ENCODE results near the gene TFAP2A.
A peak's percentile ranks its signal among the peaks of the same experiment; 100 is the strongest.

Gene TFAP2A

DNA sequence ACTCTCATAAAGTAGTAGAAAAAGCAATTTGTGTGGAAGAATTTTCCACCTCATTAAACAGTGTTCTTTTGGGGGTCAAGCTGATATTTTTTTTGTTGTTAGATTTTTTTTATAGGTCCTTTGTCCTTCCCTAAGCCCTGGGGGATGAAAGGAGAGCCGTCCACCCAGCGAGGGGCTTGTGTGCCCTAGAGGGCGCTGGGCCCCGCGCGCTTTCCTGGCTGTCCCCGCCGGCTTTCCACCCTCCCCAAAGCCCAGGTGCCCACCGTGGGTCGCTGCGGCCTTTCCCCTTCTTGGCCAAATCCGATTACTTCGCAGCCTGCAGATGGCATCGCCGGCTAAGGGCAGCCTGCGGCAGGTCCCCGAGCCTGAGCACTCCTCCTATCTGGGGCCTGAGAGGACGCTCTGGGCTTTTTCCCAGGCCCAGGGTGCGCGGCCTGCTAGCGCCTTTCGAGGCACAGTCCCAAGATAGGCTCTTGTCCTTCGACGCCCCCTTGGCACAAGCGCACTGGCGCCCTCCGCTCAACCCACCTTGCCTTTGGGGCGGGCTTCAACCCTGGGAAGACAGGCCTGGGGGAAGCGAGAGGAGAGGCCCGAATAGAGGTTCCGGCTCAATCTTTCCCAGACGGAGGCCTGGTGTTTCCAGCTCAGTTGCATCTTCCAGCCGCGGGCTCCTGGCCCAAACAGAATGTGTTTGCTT lies 33.6 kb downstream of the TFAP2A start:
- TF ChIP-seq ZBTB8A (tag by site-specific recombination; IDR thresholded peaks at IDR 0.05): peak; percentile 68
- TF ChIP-seq, protein P1, sequence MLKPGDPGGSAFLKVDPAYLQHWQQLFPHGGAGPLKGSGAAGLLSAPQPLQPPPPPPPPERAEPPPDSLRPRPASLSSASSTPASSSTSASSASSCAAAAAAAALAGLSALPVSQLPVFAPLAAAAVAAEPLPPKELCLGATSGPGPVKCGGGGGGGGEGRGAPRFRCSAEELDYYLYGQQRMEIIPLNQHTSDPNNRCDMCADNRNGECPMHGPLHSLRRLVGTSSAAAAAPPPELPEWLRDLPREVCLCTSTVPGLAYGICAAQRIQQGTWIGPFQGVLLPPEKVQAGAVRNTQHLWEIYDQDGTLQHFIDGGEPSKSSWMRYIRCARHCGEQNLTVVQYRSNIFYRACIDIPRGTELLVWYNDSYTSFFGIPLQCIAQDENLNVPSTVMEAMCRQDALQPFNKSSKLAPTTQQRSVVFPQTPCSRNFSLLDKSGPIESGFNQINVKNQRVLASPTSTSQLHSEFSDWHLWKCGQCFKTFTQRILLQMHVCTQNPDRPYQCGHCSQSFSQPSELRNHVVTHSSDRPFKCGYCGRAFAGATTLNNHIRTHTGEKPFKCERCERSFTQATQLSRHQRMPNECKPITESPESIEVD (tag by site-specific recombination; IDR thresholded peaks at IDR 0.05): peak; percentile 61
- TF ChIP-seq FEZF1 (tag by site-specific recombination; IDR thresholded peaks at IDR 0.05): peak; percentile 61; the same call in 1 of the 2 replicates
- TF ChIP-seq ZNF341 (tag by site-specific recombination; IDR thresholded peaks at IDR 0.05; ENCODE audit: low read depth): peak; percentile 86
- TF ChIP-seq ZNF404 (tag by site-specific recombination; IDR thresholded peaks at IDR 0.05): no peak
- TF ChIP-seq, protein P2, sequence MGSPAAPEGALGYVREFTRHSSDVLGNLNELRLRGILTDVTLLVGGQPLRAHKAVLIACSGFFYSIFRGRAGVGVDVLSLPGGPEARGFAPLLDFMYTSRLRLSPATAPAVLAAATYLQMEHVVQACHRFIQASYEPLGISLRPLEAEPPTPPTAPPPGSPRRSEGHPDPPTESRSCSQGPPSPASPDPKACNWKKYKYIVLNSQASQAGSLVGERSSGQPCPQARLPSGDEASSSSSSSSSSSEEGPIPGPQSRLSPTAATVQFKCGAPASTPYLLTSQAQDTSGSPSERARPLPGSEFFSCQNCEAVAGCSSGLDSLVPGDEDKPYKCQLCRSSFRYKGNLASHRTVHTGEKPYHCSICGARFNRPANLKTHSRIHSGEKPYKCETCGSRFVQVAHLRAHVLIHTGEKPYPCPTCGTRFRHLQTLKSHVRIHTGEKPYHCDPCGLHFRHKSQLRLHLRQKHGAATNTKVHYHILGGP (tag by site-specific recombination; IDR thresholded peaks at IDR 0.05): no peak
- TF ChIP-seq ZNF174 (tag by site-specific recombination; IDR thresholded peaks at IDR 0.05): no peak
- TF ChIP-seq, protein P3, sequence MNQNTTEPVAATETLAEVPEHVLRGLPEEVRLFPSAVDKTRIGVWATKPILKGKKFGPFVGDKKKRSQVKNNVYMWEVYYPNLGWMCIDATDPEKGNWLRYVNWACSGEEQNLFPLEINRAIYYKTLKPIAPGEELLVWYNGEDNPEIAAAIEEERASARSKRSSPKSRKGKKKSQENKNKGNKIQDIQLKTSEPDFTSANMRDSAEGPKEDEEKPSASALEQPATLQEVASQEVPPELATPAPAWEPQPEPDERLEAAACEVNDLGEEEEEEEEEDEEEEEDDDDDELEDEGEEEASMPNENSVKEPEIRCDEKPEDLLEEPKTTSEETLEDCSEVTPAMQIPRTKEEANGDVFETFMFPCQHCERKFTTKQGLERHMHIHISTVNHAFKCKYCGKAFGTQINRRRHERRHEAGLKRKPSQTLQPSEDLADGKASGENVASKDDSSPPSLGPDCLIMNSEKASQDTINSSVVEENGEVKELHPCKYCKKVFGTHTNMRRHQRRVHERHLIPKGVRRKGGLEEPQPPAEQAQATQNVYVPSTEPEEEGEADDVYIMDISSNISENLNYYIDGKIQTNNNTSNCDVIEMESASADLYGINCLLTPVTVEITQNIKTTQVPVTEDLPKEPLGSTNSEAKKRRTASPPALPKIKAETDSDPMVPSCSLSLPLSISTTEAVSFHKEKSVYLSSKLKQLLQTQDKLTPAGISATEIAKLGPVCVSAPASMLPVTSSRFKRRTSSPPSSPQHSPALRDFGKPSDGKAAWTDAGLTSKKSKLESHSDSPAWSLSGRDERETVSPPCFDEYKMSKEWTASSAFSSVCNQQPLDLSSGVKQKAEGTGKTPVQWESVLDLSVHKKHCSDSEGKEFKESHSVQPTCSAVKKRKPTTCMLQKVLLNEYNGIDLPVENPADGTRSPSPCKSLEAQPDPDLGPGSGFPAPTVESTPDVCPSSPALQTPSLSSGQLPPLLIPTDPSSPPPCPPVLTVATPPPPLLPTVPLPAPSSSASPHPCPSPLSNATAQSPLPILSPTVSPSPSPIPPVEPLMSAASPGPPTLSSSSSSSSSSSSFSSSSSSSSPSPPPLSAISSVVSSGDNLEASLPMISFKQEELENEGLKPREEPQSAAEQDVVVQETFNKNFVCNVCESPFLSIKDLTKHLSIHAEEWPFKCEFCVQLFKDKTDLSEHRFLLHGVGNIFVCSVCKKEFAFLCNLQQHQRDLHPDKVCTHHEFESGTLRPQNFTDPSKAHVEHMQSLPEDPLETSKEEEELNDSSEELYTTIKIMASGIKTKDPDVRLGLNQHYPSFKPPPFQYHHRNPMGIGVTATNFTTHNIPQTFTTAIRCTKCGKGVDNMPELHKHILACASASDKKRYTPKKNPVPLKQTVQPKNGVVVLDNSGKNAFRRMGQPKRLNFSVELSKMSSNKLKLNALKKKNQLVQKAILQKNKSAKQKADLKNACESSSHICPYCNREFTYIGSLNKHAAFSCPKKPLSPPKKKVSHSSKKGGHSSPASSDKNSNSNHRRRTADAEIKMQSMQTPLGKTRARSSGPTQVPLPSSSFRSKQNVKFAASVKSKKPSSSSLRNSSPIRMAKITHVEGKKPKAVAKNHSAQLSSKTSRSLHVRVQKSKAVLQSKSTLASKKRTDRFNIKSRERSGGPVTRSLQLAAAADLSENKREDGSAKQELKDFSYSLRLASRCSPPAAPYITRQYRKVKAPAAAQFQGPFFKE (tag by site-specific recombination; IDR thresholded peaks at IDR 0.05; ENCODE audit: borderline replicate concordance): no peak
- no peak for TF ChIP-seq MYNN (tag by site-specific recombination; IDR thresholded peaks at IDR 0.05; ENCODE audit: borderline replicate concordance)
- peak; percentile 65; the same call in 1 of the 2 replicates for TF ChIP-seq ZNF423 (tag by site-specific recombination; IDR thresholded peaks at IDR 0.05)
- Histone ChIP-seq H3K4me1 (ENCODE audit: control insufficient read depth, insufficient read depth, low read length) (no peaks in the 10 kb centered on the region), H3K4me3 (ENCODE audit: low read depth, low read length) (no peak overlapping the region), H3K36me3 (ENCODE audit: control insufficient read depth in 2 of 2, insufficient read depth in 1 of 2, low read length in 2 of 2) (no peaks in the 10 kb centered on the region), H3K9me3 (ENCODE audit: control insufficient read depth, insufficient read depth, low read depth, low read length) (no peaks in the 10 kb centered on the region), H3K27ac (ENCODE audit: extremely low read depth, low read depth, low read length) (no peak overlapping the region)
- ChIA-PET POLR2A (no interaction called here), CTCF (interaction anchor here (0.6 to 1.1 kb wide), 2 partner anchors 15 to 839 kb away, joined by 3 read pairs; no protein-coding TSS in a partner anchor)

DNA sequence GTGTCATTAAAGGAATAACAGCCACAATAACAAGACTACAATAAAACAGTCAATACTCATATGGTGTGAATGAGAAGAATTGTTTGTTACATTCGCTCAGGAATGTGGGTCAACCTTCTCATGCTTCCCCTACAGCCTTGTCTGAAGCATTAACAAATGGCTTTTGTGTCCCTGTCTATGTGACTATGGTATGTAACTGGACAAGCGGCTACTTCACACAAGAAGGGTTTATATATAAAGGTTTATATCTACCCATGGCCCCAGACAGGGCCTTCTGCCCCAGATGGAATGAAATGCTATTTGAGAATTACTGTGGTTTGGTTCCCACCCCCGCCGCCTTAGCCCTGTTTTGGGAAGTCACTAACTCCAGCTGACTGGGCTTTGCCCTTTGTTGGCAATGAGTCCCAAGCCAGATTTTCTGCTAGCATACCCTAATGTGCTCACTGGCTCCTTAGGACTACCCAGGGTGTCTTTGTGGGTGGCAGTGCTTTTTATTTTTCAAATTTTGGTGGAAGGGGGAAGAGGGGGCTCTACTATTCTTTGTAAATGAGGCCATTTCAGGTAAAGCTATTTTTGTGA lies 39.4 kb downstream of the TFAP2A start:
- no peaks in the 10 kb centered on the region for H3K4me1 ChIP-seq (ENCODE audit: control insufficient read depth, insufficient read depth, low read length)
- ChIA-PET CTCF (no interaction called here), POLR2A (no interaction called here)
- H3K9me3 ChIP-seq (ENCODE audit: control insufficient read depth, insufficient read depth, low read depth, low read length): no peaks in the 10 kb centered on the region
- no peak overlapping the region for H3K27ac ChIP-seq (ENCODE audit: extremely low read depth, low read depth, low read length)
- H3K36me3 ChIP-seq (ENCODE audit: control insufficient read depth in 2 of 2, insufficient read depth in 1 of 2, low read length in 2 of 2): no peaks in the 10 kb centered on the region
- H3K4me3 ChIP-seq (ENCODE audit: low read depth, low read length): no peak overlapping the region
- TF ChIP-seq ZNF677 (tag by site-specific recombination; IDR thresholded peaks at IDR 0.05): no peak
- TF ChIP-seq, protein P4, sequence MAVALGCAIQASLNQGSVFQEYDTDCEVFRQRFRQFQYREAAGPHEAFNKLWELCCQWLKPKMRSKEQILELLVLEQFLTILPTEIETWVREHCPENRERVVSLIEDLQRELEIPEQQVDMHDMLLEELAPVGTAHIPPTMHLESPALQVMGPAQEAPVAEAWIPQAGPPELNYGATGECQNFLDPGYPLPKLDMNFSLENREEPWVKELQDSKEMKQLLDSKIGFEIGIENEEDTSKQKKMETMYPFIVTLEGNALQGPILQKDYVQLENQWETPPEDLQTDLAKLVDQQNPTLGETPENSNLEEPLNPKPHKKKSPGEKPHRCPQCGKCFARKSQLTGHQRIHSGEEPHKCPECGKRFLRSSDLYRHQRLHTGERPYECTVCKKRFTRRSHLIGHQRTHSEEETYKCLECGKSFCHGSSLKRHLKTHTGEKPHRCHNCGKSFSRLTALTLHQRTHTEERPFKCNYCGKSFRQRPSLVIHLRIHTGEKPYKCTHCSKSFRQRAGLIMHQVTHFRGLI (tag by site-specific recombination; IDR thresholded peaks at IDR 0.05): 0 out of 2 replicates have a peak, but pooled peaks have one; percentile 21

Measured in HEK293 (cell line).